B cell (primary cell): ENCODE measurements around the gene PEPD. TPM values are rescaled to one million over a fixed set of nuclear protein-coding genes. Genes with fewer than 3 reads are reported as not detected.

ENCODE experiments used
- ATAC-seq: fragments of 200-7000 bp; cut with Tn5 transposase; one replicate; pipeline ENCODE4 v1.10.0; 2021; ENCODE audit warnings: low read depth, mild to moderate bottlenecking, moderate number of reproducible peaks, moderate library complexity
- CTCF ChIA-PET: fragments of 350-600 bp; sonication (Branson Sonifier 250); formaldehyde crosslinking; loops from one replicate; lab custom pipeline; 2021; ENCODE audit warnings: antibody characterized with exemption, inconsistent platforms; lab: Charles Lee
- POLR2A ChIA-PET: fragments of 350-600 bp; sonication (Branson Sonifier 250); formaldehyde crosslinking; loops from one replicate; lab custom pipeline; 2021; ENCODE audit warnings: antibody characterized with exemption; lab: Charles Lee
- DNase-seq: peaks from one replicate; pipeline ENCODE4 v3.0.0; 2013
- H2AFZ ChIP-seq: 2 replicates; pipeline ENCODE4 v1.6.1; 2012; ENCODE audit warnings: mild to moderate bottlenecking, low read depth, low read length; ENCODE audit not compliant: insufficient read depth, poor library complexity, severe bottlenecking
- H3K27ac ChIP-seq, 2 donors: 1 replicate in 1 of 2; 2 replicates in 1 of 2; pipeline ENCODE4 v1.5.1; 2012 to 2013; ENCODE audit warnings: low read length in 2 of 2, mild to moderate bottlenecking in 2 of 2, moderate library complexity in 1 of 2
- H3K27me3 ChIP-seq, 4 experiments: fragments of 200-600 bp in 1 of 4; sonication (generic) in 1 of 4; replicated peaks in 1 of 4; 1 replicate in 2 of 4; 2 replicates in 2 of 4; pipeline versions ENCODE4 v1.6.1 to v1.7.0; 2013 to 2016; ENCODE audit warnings: low read length in 3 of 4, mild to moderate bottlenecking in 2 of 4, mixed read lengths in 1 of 4, moderate library complexity in 1 of 4; ENCODE audit not compliant: insufficient read depth in 4 of 4, control insufficient read depth in 3 of 4; ENCODE audit errors: control extremely low read depth in 1 of 4
- H3K36me3 ChIP-seq, 2 experiments: replicated peaks in 1 of 2; 1 replicate in 1 of 2; 2 replicates in 1 of 2; pipeline versions ENCODE4 v1.6.1 to v1.7.1; 2013; ENCODE audit warnings: low read length in 1 of 2; ENCODE audit not compliant: insufficient read depth in 2 of 2, control insufficient read depth in 1 of 2; ENCODE audit errors: control extremely low read depth in 1 of 2, extremely low read depth in 1 of 2
- H3K4me1 ChIP-seq, 2 donors: fragments of 200-600 bp in 1 of 2; sonication (generic) in 1 of 2; 1 replicate in 1 of 2; 2 replicates in 1 of 2; pipeline versions ENCODE4 v1.5.1 to v1.6.1; 2013 to 2017; ENCODE audit warnings: low read length in 2 of 2; ENCODE audit not compliant: control insufficient read depth in 2 of 2, insufficient read depth in 2 of 2
- H3K4me2 ChIP-seq: replicated peaks from 2 replicates; pipeline ENCODE3; 2012; ENCODE audit warnings: mild to moderate bottlenecking, low read depth, low read length; ENCODE audit not compliant: poor library complexity, severe bottlenecking
- H3K4me3 ChIP-seq, 5 experiments: fragments of 200-600 bp in 1 of 5; sonication (generic) in 1 of 5; 1 replicate in 3 of 5; 2 replicates in 2 of 5; pipeline versions ENCODE4 v1.5.1 to v1.7.0; 2011 to 2016; ENCODE audit warnings: low read length in 4 of 5, mild to moderate bottlenecking in 4 of 5, low read depth in 2 of 5, control low read depth in 1 of 5, moderate library complexity in 1 of 5; ENCODE audit not compliant: insufficient read depth in 1 of 5; ENCODE audit errors: control extremely low read depth in 1 of 5, extremely low read depth in 1 of 5
- H3K79me2 ChIP-seq: fragments of 200-600 bp; sonication (generic); one replicate; pipeline ENCODE4 v1.6.0; 2016; ENCODE audit warnings: low read length; ENCODE audit not compliant: control insufficient read depth, insufficient read depth
- H3K9ac ChIP-seq: fragments of 200-600 bp; sonication (generic); 2 replicates; pipeline ENCODE4 v1.6.1; 2017; ENCODE audit warnings: mild to moderate bottlenecking, low read length, moderate library complexity
- H3K9me3 ChIP-seq, 3 donors: one replicate each; pipeline versions ENCODE4 v1.6.1 to v1.7.1; 2013; ENCODE audit warnings: low read length in 2 of 3; ENCODE audit not compliant: control insufficient read depth in 2 of 3, insufficient read depth in 1 of 3; ENCODE audit errors: control extremely low read depth in 1 of 3
- H4K20me1 ChIP-seq: 2 replicates; pipeline ENCODE4 v1.6.0; 2012; ENCODE audit warnings: mild to moderate bottlenecking, low read length; ENCODE audit not compliant: insufficient read depth, control insufficient read depth, poor library complexity, severe bottlenecking
- H3K27ac Mint-ChIP-seq: one replicate; pipeline ENCODE4 v1.8.0; 2021; ENCODE audit warnings: mixed read lengths
- H3K27me3 Mint-ChIP-seq: one replicate; pipeline ENCODE4 v1.8.0; 2021; ENCODE audit warnings: mixed read lengths
- H3K4me1 Mint-ChIP-seq: one replicate; pipeline ENCODE4 v1.8.0; 2021; ENCODE audit warnings: mixed read lengths
- H3K4me3 Mint-ChIP-seq: one replicate; pipeline ENCODE4 v1.8.0; 2021; ENCODE audit warnings: mixed read lengths
- H3K9me3 Mint-ChIP-seq: one replicate; pipeline ENCODE4 v1.8.0; 2022; ENCODE audit warnings: mixed read lengths; ENCODE audit not compliant: insufficient read depth
- CTCF ChIP-seq: fragments of 200-600 bp; IDR thresholded peaks from one replicate; pipeline ENCODE4 v1.8.0; 2022; ENCODE audit warnings: antibody characterized with exemption, mild to moderate bottlenecking
- EZH2 ChIP-seq: IDR thresholded peaks from 2 replicates; pipeline ENCODE4 v1.6.1; 2012; ENCODE audit warnings: borderline replicate concordance, low read depth, mild to moderate bottlenecking, moderate library complexity, low read length; ENCODE audit not compliant: insufficient read depth, poor library complexity, severe bottlenecking
- WGBS: methylation state at CpG from one replicate; pipeline ENCODE4 v1.1.5; 2013; ENCODE audit warnings: missing lambda C conversion rate; ENCODE audit not compliant: insufficient coverage; 5-methylcytosine and 5-hydroxymethylcytosine counted together
- intact Hi-C: fragments of 100-400 bp; cut with micrococcal nuclease; formaldehyde crosslinking; loops from one replicate; pipeline ENCODE4 v1.10.0; 2022
- polyA plus RNA-seq: library from polyadenylated mRNA; depleted of rRNA; stranded (reverse); fragments of >200 nt; gene quantifications from 2 replicates; pipeline ENCODE4 v1.2.3, GENCODE V29; 2012
- total RNA-seq, 2 donors: library from RNA; stranded (reverse); fragments of 120-200 nt in 1 of 2; gene quantifications; 1 replicate in 1 of 2; 2 replicates in 1 of 2; pipeline versions ENCODE4 v1.2.3 to v1.2.4, GENCODE V29; 2013 to 2022

PEPD gene
- total and polyA plus RNA-seq, 2 donors (not counting 1 experiment from before 2014, with no cell fraction given) = 36.4 to 42.7 TPM

- no peak overlapping the region for H2AFZ ChIP-seq
- H3K36me3 ChIP-seq = peaks cover 0 to 4% of the 10 kb centered on the region in 2 experiments
- ChIA-PET CTCF (interaction anchor here (0.6 kb wide), 1 partner anchor 532 kb away, joined by 3 read pairs; no protein-coding TSS in a partner anchor), POLR2A (no interaction called here)
- intact Hi-C loops = no loop called here
- Mint-ChIP-seq H3K27ac (no peak overlapping the region), H3K9me3 (no peaks in the 10 kb centered on the region), H3K4me3 (no peak overlapping the region), H3K27me3 (no peaks in the 10 kb centered on the region), H3K4me1 (no peaks in the 10 kb centered on the region)
- H3K27ac ChIP-seq = no peak overlapping the region
- H3K4me3 ChIP-seq = no peak overlapping the region
- H3K79me2 ChIP-seq = peaks cover 5% of the 10 kb centered on the region
- DNase-seq = no peak
- TF ChIP-seq CTCF = no peak
- no peak for TF ChIP-seq EZH2
- no peak overlapping the region for H3K4me2 ChIP-seq
- ATAC-seq = no peak
- no peaks in the 10 kb centered on the region for H3K27me3 ChIP-seq
- 96% methylated on average over 7 of the region's 13 CpGs for WGBS
- no peaks in the 10 kb centered on the region for H3K4me1 ChIP-seq
- H4K20me1 ChIP-seq = peaks cover 10% of the 10 kb centered on the region
- peaks cover 0 to 2% (median 0%) of the 10 kb centered on the region in 3 donors for H3K9me3 ChIP-seq
- no peak overlapping the region for H3K9ac ChIP-seq
Measured at GRCh38 chr19:33511346-33511745, 10.2 kb downstream of the PEPD start.

DNA sequence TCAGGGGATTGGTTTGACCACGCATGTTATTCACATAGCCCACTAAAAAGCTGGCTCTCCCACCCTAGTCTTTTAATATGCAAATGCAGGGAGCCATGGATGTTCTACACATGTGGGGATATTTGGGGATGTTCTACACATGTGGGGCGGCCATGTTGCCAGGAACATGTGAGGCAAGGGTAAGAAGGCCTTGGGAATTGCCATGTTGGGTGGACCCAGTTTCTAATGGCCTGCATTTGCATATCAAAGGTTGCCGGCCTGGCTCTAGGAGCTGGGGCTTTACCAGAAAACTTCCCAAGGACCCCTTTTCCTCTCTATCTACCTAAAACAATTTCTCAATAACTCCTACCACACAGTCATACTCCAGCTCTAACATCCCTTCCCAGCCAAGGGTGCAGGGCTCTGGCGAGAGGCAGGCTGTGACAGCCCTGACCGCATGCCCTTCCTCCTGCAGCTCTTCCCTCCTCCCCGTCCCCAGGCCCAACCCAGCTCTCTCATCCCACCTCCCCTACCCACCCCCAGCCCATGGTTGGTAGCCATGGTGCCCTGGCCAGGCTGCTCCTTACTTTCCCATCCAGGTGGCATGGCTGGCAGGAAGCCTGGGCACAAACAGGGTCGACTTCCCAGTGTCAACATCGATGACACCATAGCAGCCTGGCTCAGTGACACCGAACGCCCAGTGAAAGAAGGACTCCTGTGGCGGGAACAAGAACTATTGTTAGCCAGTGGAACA is 11.0 kb downstream of the PEPD start:
- H3K27me3 ChIP-seq = no peaks in the 10 kb centered on the region
- ATAC-seq (no peak), DNase-seq (no peak)
- peaks cover 0 to 3% (median 0%) of the 10 kb centered on the region in 3 donors for H3K9me3 ChIP-seq
- H3K4me3 ChIP-seq = no peak overlapping the region
- 96% methylated on average over 9 of the region's 11 CpGs for WGBS
- H3K27ac Mint-ChIP-seq = no peak overlapping the region
- H3K27ac ChIP-seq = no peak overlapping the region
- H3K4me3 Mint-ChIP-seq = no peak overlapping the region
- ChIA-PET POLR2A (no interaction called here), CTCF (interaction anchor here (0.6 kb wide), 1 partner anchor 532 kb away, joined by 3 read pairs; no protein-coding TSS in a partner anchor)
- H3K36me3 ChIP-seq = peaks cover 0 to 4% of the 10 kb centered on the region in 2 experiments
- H3K4me1 ChIP-seq = no peaks in the 10 kb centered on the region
- no peaks in the 10 kb centered on the region for H3K4me1 Mint-ChIP-seq
- H4K20me1 ChIP-seq = peaks cover 8% of the 10 kb centered on the region
- H3K4me2 ChIP-seq = no peak overlapping the region
- no peak overlapping the region for H3K9ac ChIP-seq
- TF ChIP-seq CTCF (no peak), EZH2 (no peak)
- H3K27me3 Mint-ChIP-seq = no peaks in the 10 kb centered on the region
- peaks cover 5% of the 10 kb centered on the region for H3K79me2 ChIP-seq
- intact Hi-C loops = no loop called here
- H3K9me3 Mint-ChIP-seq = no peaks in the 10 kb centered on the region
- H2AFZ ChIP-seq = no peak overlapping the region
